Measurements from ENCODE around the gene SLC35F6. TPM values are rescaled to one million over a fixed set of nuclear protein-coding genes. Genes with fewer than 3 reads are reported as not detected.

The SLC35F6 gene
- total RNA-seq, 1 donor from 2014 or later: 5.6 TPM

DNA sequence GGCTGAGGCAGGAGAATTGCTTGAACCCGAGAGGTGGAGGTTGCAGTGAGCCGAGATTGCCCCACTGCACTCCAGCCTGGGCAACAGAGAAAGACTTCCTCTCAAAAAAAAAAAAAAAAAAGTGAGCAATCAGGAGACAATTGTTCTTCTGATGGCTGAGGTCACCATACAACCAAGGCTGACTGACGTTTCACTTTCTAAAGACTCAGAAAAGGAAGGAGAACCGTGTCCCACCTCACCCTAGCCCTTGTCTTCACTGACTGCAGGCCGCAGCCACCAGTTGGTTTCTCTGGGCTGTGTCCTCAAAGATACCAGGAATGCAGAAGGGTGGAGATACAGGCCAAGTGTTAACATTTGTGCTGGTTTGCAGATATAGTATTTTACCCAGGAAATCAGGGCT, 7.7 kb upstream of the SLC35F6 start:
- Mint-ChIP-seq H3K4me1 (peaks cover 63% of the 10 kb centered on the region), H3K27me3 (ENCODE audit: insufficient read depth, low read depth) (peaks cover 9% of the 10 kb centered on the region), H3K4me3 (no peak overlapping the region), H3K9me3 (peaks cover 3% of the 10 kb centered on the region), H3K36me3 (no peaks in the 10 kb centered on the region), H3K27ac (no peak overlapping the region)
- Histone ChIP-seq H3K4me2 (no peak overlapping the region), H3K27me3 (peaks cover 33% of the 10 kb centered on the region), H3K9me3 (ENCODE audit: low read depth) (no peaks in the 10 kb centered on the region), H2AFZ (replicated peaks) (no peak overlapping the region), H3K4me1 (peaks cover 25% of the 10 kb centered on the region), H3K27ac (no peak overlapping the region), H3F3A (ENCODE audit: low read depth) (peaks cover 15% of the 10 kb centered on the region), H3K4me3 (no peak overlapping the region), H3K36me3 (no peaks in the 10 kb centered on the region), H3K79me2 (ENCODE audit: low read depth) (no peaks in the 10 kb centered on the region), H3K9ac (no peak overlapping the region), H4K20me1 (ENCODE audit: low read depth) (no peaks in the 10 kb centered on the region)
- TF ChIP-seq EZH2phosphoT487 (IDR thresholded peaks at IDR 0.05): no peak
- no peak for TF ChIP-seq EZH2 (IDR thresholded peaks at IDR 0.05)
- TF ChIP-seq, protein P1, sequence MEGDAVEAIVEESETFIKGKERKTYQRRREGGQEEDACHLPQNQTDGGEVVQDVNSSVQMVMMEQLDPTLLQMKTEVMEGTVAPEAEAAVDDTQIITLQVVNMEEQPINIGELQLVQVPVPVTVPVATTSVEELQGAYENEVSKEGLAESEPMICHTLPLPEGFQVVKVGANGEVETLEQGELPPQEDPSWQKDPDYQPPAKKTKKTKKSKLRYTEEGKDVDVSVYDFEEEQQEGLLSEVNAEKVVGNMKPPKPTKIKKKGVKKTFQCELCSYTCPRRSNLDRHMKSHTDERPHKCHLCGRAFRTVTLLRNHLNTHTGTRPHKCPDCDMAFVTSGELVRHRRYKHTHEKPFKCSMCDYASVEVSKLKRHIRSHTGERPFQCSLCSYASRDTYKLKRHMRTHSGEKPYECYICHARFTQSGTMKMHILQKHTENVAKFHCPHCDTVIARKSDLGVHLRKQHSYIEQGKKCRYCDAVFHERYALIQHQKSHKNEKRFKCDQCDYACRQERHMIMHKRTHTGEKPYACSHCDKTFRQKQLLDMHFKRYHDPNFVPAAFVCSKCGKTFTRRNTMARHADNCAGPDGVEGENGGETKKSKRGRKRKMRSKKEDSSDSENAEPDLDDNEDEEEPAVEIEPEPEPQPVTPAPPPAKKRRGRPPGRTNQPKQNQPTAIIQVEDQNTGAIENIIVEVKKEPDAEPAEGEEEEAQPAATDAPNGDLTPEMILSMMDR (IDR thresholded peaks at IDR 0.05): no peak
- DNase-seq (ENCODE audit: low spot score): no peak

DNA sequence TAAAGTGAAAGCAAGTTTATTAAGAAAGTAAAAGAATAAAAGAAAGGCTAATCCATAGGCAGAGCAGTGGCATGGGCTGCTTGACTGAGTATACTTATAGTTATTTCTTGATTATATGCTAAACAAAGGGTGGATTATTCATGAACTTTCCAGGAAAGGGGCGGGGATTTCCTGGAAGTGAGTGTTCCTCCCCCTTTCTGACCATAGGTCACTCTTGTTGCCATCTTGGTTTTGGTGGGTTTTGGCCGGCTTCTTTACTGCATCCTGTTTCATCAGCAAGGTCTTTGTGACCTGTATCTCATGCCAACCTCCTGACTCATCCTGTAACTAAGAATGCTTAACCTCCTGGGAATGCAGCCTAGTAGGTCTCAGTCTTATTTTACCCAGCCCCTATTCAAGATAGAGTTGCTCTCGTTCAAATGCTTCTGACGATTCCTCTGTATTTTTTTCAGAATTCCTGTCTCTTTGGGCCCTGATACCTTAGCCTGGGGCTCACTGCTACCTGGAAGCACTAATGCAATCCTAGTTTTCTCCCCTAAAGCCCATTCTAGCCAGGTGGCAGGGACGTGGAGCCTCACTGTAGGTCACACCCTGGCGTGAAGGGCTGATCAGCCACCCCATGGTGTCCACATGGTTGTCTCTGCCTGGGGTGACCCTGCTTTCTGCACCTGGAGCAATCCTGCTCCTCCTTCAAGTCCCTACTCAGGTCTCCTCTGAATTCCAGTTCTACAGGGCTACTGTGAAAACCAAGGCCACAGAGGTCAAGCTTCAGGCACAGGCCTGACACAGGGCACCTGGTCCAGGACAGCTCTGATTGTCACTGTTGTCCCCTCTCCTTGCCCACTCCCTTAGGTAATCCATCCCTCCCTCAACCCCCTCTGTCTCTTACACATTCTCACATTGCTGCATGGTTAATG, 6.0 kb upstream of the SLC35F6 start:
- TF ChIP-seq, protein P1 (IDR thresholded peaks at IDR 0.05): no peak
- TF ChIP-seq EZH2 (IDR thresholded peaks at IDR 0.05) (no peak), EZH2phosphoT487 (IDR thresholded peaks at IDR 0.05) (no peak)
- Histone ChIP-seq H3K79me2 (ENCODE audit: low read depth) (no peaks in the 10 kb centered on the region), H2AFZ (replicated peaks) (no peak overlapping the region), H3K9me3 (ENCODE audit: low read depth) (no peaks in the 10 kb centered on the region), H3K4me3 (no peak overlapping the region), H3F3A (ENCODE audit: low read depth) (peaks cover 17% of the 10 kb centered on the region), H3K27ac (no peak overlapping the region), H3K36me3 (no peaks in the 10 kb centered on the region), H3K9ac (no peak overlapping the region), H3K4me1 (peaks cover 18% of the 10 kb centered on the region), H3K27me3 (peaks cover 17% of the 10 kb centered on the region), H3K4me2 (no peak overlapping the region), H4K20me1 (ENCODE audit: low read depth) (no peaks in the 10 kb centered on the region)
- Mint-ChIP-seq H3K4me1 (peaks cover 51% of the 10 kb centered on the region), H3K9me3 (no peaks in the 10 kb centered on the region), H3K27ac (peak overlapping the region; percentile 62), H3K27me3 (ENCODE audit: insufficient read depth, low read depth) (peaks cover 10% of the 10 kb centered on the region), H3K36me3 (no peaks in the 10 kb centered on the region), H3K4me3 (peak overlapping the region; percentile 16)
- no peak for DNase-seq (ENCODE audit: low spot score)

DNA sequence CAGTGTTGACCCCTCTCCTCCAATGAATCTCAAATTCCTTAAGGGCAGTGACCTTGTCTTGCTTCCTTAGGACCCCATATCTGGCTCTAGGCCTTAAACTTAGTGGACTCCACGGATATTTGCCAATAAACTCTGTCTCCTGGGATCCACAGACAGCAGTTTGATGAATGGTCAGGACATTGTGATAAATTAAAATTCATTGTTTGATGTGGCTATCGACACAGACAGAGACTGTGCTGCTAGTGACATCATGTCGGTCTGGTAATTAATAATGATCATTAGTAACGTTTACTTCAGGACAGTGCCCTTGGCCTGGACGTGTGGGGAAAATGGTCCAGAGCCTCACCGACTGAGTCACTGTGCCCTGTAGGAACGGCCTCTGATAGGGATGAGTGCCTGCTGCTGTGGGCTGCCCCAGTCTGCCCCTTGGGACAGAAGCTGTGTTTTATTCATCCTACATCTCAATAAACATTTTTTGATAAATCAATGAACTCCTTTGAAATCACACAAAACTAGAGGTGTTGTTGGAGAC, 5.2 kb upstream of the SLC35F6 start:
- Mint-ChIP-seq H3K9me3 (no peaks in the 10 kb centered on the region), H3K27me3 (ENCODE audit: insufficient read depth, low read depth) (peaks cover 16% of the 10 kb centered on the region), H3K4me3 (peak overlapping the region; percentile 16), H3K4me1 (peaks cover 53% of the 10 kb centered on the region), H3K27ac (peak overlapping the region; percentile 62), H3K36me3 (no peaks in the 10 kb centered on the region)
- H3K4me1 ChIP-seq: peaks cover 16% of the 10 kb centered on the region
- H4K20me1 ChIP-seq (ENCODE audit: low read depth): no peaks in the 10 kb centered on the region
- H3K4me2 ChIP-seq: no peak overlapping the region
- H3K79me2 ChIP-seq (ENCODE audit: low read depth): no peaks in the 10 kb centered on the region
- H3K36me3 ChIP-seq: no peaks in the 10 kb centered on the region
- no peak overlapping the region for H3K27ac ChIP-seq
- H3F3A ChIP-seq (ENCODE audit: low read depth): peaks cover 22% of the 10 kb centered on the region
- TF ChIP-seq EZH2 (IDR thresholded peaks at IDR 0.05): no peak
- TF ChIP-seq, protein P1 (IDR thresholded peaks at IDR 0.05): no peak
- TF ChIP-seq EZH2phosphoT487 (IDR thresholded peaks at IDR 0.05): no peak
- no peaks in the 10 kb centered on the region for H3K9me3 ChIP-seq (ENCODE audit: low read depth)
- H3K27me3 ChIP-seq: peaks cover 11% of the 10 kb centered on the region
- H3K4me3 ChIP-seq: no peak overlapping the region
- no peak overlapping the region for H3K9ac ChIP-seq
- H2AFZ ChIP-seq (replicated peaks): no peak overlapping the region
- DNase-seq (ENCODE audit: low spot score): no peak
